Activated T-helper 9 cell treated with anti-CD3 and anti-CD28 coated beads, Interleukin-2, amount 50 U/mL, for 16 hours (primary cell): Measurements from ENCODE around the gene TSKS.

Source experiments
- DNase-seq: peaks from one replicate; pipeline ENCODE4 v3.0.0-alpha.2; 2020; ENCODE audit warnings: low read depth

Gene TSKS

GRCh38 chr19:49763230-49763629, at the start of gene TSKS:
TSKS (minus strand) TSS chr19:49763306; CDS start chr19:49763247, 59 bp downstream.
- DNase-seq: no peak

GRCh38 chr19:49812452-49812996, 49.4 kb upstream of the TSKS start:
- no peak for DNase-seq

GRCh38 chr19:49811328-49811727, 48.2 kb upstream of the TSKS start:
- DNase-seq: no peak

- DNase-seq: no peak
Observed at GRCh38 chr19:49809941-49810389, 46.9 kb upstream of the TSKS start.

DNA sequence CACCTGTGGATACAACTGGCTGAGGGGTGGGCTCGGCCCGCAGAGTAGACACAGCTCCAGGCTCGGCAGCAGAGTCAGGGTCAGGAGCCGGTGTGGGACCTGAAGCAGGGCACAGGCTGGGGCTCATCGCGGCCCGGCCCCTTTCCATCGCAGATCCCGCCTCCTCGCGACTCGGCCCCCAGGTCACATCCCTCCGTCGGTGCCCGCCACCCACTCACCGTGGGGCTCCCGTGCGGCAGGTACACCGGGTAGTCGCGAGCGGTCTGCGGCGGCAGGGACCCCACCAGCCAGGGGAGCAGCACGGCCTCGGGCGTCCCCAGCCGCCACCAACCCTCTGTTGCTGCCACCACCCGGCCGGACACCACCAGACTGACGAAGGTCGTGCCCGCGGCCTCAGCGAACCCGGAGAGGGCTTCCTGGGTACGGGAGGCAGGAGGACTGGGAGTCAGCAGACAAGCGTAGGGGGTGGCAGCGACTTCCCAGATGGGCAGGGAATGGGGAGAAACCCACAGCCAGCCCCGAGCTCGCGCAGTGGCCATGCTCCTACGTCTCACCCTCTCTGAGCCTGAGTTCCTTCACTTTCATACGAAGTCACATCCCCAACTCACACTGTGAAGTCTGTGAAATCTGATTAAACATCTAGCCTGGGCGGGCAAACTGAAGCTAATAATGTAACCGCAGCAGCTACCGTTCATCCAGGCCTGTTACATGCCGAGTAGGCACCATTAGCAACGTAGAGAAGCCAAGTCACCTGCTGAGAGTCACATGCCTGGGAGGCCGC, 46.2 kb upstream of the TSKS start:
- DNase-seq: peak; percentile 30

DNA sequence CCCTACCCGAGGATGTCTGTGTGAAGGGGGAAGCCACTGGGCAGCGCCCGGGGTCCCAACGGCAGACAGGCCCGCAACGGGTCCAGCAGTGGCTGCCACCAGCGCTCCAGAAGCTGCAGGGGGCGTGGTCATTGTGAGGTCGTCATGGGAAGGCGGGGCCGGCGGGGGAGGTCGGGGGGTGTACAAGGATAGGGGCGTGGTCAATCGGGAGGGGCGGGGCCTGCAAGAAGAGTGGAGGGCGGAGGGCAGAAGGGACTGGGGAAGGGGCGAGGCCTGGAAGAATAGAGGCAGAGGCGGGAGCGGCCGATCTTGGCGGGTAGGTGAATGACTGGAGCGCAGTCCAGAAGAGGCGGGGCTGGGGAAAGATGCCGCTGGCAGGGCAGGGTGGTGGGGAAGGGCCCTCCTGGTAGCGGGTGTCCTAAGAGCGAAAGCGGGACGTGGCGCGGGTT, 45.6 kb upstream of the TSKS start:
- peak; percentile 77 for DNase-seq

DNA sequence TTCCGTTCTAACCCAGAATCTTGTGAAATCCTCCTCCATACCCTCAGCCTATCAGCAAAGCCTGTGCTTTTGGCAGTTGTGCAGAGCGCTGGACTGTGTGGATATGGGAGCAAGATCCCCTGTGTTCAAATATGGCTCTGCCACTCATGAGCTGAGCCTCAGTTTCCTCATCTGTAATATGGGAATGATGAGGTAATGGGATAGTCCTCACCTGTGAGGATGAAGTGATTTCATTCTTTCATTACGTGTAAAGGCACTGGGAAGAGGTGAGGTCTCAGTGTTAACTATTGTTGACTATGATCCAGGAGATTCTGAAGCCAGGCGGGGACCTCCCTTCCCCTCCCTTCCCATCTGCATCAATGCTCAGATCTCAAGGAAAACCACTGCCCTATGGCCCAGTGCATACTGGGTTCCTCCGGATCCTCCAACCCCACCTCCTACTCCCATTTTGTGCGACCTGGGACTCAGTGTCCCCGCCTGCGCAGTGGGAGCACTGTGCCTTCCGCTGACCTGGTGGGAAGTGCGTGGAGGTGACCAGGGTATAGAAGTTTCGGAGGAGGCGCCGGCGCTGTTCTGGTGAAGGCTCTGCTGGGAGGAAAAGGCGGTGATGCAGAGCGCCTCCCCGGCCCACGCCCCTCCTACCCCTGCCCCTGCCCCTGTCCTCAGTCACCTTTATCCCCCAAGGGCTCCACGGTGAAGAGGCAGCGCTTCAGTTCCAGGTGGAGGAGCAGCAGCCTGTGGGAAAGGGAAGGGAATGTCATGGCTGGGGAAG, 45.0 kb upstream of the TSKS start:
- DNase-seq: no peak

DNA sequence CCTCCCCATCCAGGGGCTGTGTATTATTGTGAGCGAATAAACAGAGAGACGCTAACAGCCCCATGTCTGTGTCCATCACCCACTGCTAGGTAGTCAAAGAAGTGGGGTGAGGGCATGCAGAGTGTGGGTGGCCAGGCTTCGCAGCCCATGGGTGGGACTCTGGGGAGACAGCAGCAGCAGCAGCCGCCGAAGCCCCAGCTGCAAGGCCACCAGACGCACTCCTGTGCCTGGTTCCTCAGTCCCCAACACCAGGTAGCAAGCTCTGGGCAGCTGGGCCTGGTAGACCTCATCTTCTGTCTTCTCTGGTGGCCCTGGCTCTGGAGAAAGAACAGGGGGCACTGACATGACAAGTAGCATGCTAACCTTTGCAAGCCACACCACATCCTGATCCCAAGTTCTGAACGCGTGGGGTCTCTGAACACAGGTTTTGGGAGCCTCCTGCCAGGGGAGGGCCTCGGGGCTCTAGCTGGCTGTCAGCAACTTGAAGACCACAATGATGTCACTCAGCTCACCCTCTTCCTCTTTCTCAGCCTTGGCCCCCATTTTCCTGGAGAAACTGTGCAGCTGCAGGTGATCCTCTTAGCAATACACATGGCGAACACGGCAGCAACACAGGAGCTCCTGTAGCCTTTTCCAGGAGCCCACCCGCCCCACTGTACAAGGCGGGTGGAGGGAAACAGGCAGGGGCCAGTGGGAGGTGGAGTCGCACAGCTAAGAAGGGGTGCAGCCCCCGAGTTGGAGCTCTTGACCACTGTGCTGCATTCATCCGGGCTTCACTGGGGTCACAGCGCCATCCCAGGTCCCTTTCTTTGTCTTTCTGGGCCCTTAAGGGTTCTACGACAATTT, 44.2 kb upstream of the TSKS start:
- DNase-seq: no peak

GRCh38 chr19:49806620-49806959, 43.5 kb upstream of the TSKS start:
- no peak for DNase-seq

GRCh38 chr19:49805822-49806619, 42.9 kb upstream of the TSKS start:
- DNase-seq: no peak

GRCh38 chr19:49803529-49803856, 40.4 kb upstream of the TSKS start:
- DNase-seq: no peak

DNA sequence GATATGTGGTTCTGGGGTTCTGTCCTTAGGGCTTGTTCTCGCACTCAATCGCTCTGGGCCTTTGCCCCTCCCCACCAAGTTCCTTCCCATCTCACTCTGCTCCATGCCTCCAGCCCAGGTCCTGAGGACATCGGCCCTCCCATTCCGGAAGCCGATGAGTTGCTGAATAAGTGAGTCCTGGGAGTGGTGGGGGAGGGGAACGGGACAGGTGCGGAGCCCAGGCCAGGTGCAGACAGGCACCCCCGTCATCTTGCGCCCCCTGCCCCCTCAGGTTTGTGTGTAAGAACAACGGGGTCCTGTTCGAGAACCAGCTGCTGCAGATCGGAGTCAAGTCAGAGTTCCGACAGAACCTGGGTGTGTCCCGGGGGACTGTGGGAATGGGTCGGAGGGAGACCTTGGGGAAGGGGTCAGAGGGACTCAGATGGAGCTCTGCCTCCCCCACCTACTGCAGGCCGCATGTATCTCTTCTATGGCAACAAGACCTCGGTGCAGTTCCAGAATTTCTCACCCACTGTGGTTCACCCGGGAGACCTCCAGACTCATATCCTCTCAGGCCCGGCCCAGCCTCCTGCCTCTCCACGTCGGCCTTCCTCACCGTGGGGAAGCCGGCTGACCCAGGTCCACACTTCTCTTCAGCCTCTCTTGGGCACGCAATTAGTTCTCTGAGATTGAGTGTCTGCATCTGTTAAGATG, 39.9 kb upstream of the TSKS start:
- DNase-seq: no peak

DNA sequence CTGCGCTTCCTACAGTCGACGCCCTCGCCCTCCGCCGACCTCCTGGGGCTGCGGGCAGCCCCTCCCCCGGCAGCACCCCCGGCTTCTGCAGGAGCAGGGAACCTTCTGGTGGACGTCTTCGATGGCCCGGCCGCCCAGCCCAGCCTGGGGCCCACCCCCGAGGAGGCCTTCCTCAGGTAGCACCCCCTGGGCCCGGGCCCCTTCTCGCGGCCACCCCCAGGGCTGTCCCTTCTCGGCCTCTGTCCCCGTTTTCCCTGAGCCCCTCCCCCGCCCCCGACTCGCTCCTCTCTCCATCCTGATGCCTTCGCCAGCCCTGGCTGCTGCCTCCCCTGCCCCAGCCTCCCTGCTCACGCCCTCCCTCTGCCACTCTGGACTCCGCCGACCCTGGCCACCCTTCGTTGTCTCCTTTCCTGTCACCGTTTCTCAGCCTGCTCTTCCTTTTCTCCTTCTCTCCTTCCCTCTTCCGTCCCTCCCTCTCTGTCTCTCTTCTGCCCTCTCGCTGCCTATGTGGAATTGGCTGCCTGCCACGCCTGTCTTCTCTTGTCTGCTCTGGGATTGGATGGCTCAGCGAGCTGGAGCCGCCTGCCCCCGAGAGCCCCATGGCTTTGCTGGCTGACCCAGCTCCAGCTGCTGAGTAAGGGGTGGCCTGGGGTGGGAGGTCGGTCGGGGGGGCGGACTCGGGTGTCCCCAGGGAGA, 39.0 kb upstream of the TSKS start:
- DNase-seq: no peak

- no peak for DNase-seq
Observed at GRCh38 chr19:49801401-49801888, 38.3 kb upstream of the TSKS start.

- no peak for DNase-seq
Observed at GRCh38 chr19:49800771-49801170, 37.7 kb upstream of the TSKS start.

- no peak for DNase-seq
Observed at GRCh38 chr19:49799798-49800376, 36.8 kb upstream of the TSKS start.

DNA sequence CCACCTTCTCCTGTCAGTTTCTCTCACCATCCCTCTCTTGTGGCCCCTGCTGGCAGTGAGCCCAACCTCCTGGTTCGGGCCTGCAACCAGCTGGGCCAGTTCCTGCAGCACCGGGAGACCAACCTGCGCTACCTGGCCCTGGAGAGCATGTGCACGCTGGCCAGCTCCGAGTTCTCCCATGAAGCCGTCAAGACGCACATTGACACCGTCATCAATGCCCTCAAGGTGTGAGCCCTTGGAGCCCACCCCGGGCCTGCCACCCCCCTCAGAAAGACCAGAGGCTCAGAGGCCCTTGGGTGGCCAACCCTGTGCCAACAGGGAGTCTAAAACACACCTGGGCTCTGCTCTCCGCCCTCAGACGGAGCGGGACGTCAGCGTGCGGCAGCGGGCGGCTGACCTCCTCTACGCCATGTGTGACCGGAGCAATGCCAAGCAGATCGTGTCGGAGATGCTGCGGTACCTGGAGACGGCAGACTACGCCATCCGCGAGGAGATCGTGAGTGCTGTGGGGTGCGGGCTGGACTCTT, 36.2 kb upstream of the TSKS start:
- no peak for DNase-seq

GRCh38 chr19:49798574-49798973, 35.5 kb upstream of the TSKS start:
- DNase-seq: no peak

DNA sequence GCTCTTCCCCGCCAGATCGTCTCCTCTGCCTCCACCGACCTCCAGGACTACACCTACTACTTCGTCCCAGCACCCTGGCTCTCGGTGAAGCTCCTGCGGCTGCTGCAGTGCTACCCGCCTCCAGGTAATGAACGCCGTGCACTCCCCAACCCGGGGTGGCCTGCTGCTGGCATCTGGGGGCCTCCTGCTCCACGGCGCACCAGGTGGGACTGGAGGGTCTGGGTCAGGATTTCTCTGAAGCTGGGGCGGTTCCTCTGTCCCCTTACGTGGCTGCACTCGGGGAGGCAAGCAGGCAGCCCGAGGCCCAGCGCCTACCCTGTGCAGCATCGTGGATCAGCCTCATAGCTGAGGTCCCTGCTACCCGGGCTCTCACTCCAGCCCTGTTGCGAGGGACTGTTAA, 32.5 kb upstream of the TSKS start:
- no peak for DNase-seq

- no peak for DNase-seq
Observed at GRCh38 chr19:49793561-49793840, 30.4 kb upstream of the TSKS start.
